BJ (cell line): ENCODE measurements around the gene ACTA1. TPM values are rescaled to one million over a fixed set of nuclear protein-coding genes. Genes with fewer than 3 reads are reported as not detected.

Experiments used
- CTCF ChIA-PET: fragments of 350-600 bp; formaldehyde crosslinking; extraction: SDS; loops from one replicate; lab custom pipeline; 2021; ENCODE audit warnings: antibody characterized with exemption, inconsistent platforms; lab: Yijun Ruan, JAX
- POLR2A ChIA-PET: fragments of 300-600 bp; sonication (Branson Sonifier 250); formaldehyde crosslinking; extraction: SDS; loops from one replicate; lab custom pipeline; 2021; ENCODE audit warnings: antibody characterized with exemption; lab: Charles Lee
- DNase-seq: peaks from one replicate; pipeline ENCODE4 v3.0.0-alpha.2; 2011; ENCODE audit warnings: low read depth
- H3K27me3 ChIP-seq: 2 replicates; pipeline ENCODE4 v1.6.0; 2011; ENCODE audit warnings: low read length; ENCODE audit not compliant: control insufficient read depth, insufficient read depth
- H3K36me3 ChIP-seq: 2 replicates; pipeline ENCODE4 v1.5.1; 2011; ENCODE audit warnings: low read length; ENCODE audit not compliant: control insufficient read depth, insufficient read depth
- H3K4me3 ChIP-seq: 2 replicates; pipeline ENCODE4 v1.5.1; 2011; ENCODE audit warnings: low read depth, mild to moderate bottlenecking, control low read depth, low read length
- polyA plus RNA-seq: library from polyadenylated mRNA; depleted of rRNA; stranded (reverse); fragments of >200 nt; gene quantifications from 2 replicates; pipeline ENCODE4 v1.2.3, GENCODE V29; 2011
- TF ChIP-seq, protein P1 (sequence below): IDR thresholded peaks from 2 replicates; pipeline ENCODE4 v1.5.1; 2011; ENCODE audit warnings: low read depth, mild to moderate bottlenecking, control low read depth, inconsistent platforms, low read length, moderate library complexity; ENCODE audit not compliant: insufficient read depth

The ACTA1 gene
- polyA plus RNA-seq, 1 experiment: 0.11 TPM

DNA sequence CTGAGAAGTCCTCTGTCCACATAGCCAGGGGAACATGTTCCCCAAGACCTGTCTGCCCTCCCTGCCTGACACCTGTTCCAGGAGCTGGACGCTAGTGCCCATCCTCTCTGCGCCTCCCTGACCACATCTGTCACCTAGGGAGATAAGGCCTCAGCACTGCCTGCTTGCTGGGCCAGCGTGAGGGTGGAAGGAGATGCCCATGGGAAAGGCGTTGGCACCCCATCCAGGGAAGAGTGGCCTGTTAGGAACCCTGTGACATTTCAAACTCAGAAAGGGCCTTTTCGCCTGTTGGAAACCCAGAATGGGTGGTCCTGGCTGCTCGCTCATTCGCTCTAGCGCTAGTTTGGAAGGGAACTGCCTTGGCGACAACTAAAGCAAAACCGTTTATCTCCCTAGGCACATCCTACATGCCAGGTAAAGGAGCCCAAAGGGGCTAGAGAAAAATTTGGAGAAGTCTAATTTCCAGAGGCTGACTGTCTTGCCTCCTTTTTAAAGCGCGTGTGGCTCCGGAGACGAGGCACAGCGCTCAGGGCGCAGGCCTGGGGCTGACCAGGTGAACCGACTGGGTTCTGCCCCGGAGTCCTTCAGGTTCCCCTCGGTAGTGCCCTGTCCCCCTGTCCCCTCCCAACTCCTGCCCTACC is 410 bp downstream of the ACTA1 start:
- ChIA-PET POLR2A (no interaction called here), CTCF (interaction anchor here (0.6 to 0.9 kb wide), 2 partner anchors 11 to 19 kb away, joined by 3 read pairs; no protein-coding TSS in a partner anchor)
- no peak for DNase-seq
- Histone ChIP-seq H3K36me3 (no peaks in the 10 kb centered on the region), H3K4me3 (no peak overlapping the region), H3K27me3 (peaks cover 49% of the 10 kb centered on the region)
- TF ChIP-seq, protein P1, sequence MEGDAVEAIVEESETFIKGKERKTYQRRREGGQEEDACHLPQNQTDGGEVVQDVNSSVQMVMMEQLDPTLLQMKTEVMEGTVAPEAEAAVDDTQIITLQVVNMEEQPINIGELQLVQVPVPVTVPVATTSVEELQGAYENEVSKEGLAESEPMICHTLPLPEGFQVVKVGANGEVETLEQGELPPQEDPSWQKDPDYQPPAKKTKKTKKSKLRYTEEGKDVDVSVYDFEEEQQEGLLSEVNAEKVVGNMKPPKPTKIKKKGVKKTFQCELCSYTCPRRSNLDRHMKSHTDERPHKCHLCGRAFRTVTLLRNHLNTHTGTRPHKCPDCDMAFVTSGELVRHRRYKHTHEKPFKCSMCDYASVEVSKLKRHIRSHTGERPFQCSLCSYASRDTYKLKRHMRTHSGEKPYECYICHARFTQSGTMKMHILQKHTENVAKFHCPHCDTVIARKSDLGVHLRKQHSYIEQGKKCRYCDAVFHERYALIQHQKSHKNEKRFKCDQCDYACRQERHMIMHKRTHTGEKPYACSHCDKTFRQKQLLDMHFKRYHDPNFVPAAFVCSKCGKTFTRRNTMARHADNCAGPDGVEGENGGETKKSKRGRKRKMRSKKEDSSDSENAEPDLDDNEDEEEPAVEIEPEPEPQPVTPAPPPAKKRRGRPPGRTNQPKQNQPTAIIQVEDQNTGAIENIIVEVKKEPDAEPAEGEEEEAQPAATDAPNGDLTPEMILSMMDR: no peak

DNA sequence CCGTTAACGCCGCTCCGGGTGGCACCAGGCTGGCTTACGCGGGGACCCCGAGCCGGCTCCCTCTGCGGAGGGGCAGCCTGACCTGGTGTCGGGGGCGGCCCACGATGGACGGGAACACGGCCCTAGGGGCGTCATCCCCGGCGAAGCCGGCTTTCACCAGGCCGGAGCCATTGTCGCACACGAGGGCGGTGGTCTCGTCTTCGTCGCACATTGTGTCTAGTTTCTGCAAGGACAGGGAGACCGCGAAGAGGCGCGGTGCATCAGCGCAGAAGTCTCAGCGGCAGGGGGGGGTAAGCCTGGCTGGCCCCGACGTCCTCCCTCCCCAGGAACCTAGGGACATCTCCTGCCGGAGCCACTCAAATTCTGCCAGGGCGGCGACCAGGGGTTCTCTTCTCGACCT is 989 bp downstream of the ACTA1 start:
- H3K36me3 ChIP-seq: no peaks in the 10 kb centered on the region
- TF ChIP-seq, protein P1: no peak
- H3K27me3 ChIP-seq: peaks cover 49% of the 10 kb centered on the region
- no peak overlapping the region for H3K4me3 ChIP-seq
- ChIA-PET POLR2A (no interaction called here), CTCF (interaction anchor here (0.9 kb wide), 1 partner anchor 20 kb away, joined by 3 read pairs; no protein-coding TSS in a partner anchor)
- DNase-seq: no peak

DNA sequence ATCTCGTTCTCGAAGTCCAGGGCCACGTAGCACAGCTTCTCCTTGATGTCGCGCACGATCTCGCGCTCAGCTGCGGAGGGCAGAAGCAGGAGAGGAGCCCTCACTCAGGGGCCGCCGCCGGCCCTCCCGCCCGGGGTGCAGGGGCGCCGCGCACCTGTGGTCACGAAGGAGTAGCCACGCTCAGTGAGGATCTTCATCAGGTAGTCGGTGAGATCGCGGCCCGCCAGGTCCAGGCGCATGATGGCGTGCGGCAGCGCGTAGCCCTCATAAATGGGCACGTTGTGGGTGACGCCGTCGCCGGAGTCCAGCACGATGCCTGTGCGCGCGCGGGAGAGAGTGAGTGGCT is 1.8 kb downstream of the ACTA1 start:
- no peak for DNase-seq
- CTCF ChIA-PET: interaction anchor here (0.5 to 0.6 kb wide), 2 partner anchors 8 to 12 kb away, joined by 3 to 5 read pairs; no protein-coding TSS in a partner anchor
- Histone ChIP-seq H3K36me3 (no peaks in the 10 kb centered on the region), H3K27me3 (peaks cover 49% of the 10 kb centered on the region), H3K4me3 (no peak overlapping the region)
- POLR2A ChIA-PET: no interaction called here
- TF ChIP-seq, protein P1: no peak

DNA sequence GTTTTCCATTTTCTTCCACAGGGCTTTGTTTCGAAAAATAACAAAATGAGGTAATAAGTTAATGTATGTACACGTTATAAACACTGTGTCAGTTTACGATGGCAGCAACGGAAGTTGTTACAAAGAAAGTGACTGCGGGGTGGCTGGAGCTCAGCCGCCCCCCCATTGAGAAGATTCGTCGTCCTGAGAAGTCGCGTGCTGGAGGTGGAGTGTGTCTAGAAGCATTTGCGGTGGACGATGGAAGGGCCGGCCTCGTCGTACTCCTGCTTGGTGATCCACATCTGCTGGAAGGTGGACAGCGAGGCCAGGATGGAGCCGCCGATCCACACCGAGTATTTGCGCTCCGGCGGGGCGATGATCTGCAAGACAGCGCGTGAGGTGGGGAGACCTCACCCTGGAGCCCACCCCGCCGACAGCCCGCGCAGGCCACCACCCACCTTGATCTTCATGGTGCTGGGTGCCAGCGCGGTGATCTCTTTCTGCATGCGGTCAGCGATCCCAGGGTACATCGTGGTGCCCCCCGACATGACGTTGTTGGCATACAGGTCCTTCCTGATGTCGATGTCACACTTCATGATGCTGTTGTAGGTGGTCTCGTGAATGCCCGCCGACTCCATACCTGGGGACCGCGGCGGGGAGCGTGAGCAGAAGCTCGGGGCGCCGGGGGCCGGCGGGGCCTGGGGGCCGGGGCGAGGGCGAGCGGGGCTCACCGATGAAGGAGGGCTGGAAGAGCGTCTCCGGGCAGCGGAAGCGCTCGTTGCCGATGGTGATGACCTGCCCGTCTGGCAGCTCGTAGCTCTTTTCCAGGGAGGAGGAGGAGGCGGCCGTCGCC is 2.4 kb downstream of the ACTA1 start:
- TF ChIP-seq, protein P1: no peak
- Histone ChIP-seq H3K27me3 (peaks cover 49% of the 10 kb centered on the region), H3K36me3 (no peaks in the 10 kb centered on the region), H3K4me3 (no peak overlapping the region)
- ChIA-PET POLR2A (no interaction called here), CTCF (interaction anchor here (0.5 to 1.2 kb wide), 3 partner anchors 8 to 13 kb away, joined by 3 to 8 read pairs (median 5); no protein-coding TSS in a partner anchor)
- no peak for DNase-seq

DNA sequence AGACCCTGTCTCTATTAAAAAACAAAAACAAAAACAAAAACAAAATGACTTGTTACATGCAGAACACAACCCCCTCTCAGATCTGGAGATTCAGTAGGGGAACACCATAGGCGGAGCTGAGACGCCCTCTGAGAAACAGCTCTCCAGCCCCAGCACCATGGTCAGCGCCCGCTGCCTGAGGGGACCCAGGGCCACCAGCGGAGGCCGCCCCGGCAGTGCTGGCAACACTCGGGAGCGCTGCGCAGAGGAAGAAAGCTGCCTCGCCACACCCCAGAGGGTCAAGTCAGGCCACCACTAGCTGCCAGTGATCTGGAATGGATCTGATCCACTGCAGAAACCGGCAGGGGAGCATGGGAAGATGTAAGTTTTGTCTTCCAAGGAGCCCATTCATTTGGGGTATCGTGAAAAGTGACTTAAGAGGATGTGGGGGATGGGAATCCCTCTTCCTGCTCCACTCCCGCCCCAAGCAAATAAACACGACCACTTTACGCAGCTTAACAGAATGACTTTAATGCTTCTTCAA is 3.1 kb downstream of the ACTA1 start:
- H3K36me3 ChIP-seq: no peaks in the 10 kb centered on the region
- CTCF ChIA-PET: interaction anchor here (1.2 to 1.6 kb wide), 2 partner anchors 10 to 172 kb away, joined by 4 to 8 read pairs; no protein-coding TSS in a partner anchor
- H3K4me3 ChIP-seq: no peak overlapping the region
- DNase-seq: no peak
- POLR2A ChIA-PET: no interaction called here
- TF ChIP-seq, protein P1: no peak
- peaks cover 49% of the 10 kb centered on the region for H3K27me3 ChIP-seq
